Stimulated activated naive CD4-positive, alpha-beta T cell treated with Interleukin-2 at 50 U/mL for 16 hours (primary cell): ENCODE data around the gene ERGIC1.

ENCODE experiments used
- DNase-seq: peaks from one replicate; lab custom pipeline; 2025; lab: John Stamatoyannopoulos, UW

The ERGIC1 gene

GRCh38 chr5:172902497-172903472, 68.7 kb downstream of the ERGIC1 start:
- DNase-seq: no peak

DNA sequence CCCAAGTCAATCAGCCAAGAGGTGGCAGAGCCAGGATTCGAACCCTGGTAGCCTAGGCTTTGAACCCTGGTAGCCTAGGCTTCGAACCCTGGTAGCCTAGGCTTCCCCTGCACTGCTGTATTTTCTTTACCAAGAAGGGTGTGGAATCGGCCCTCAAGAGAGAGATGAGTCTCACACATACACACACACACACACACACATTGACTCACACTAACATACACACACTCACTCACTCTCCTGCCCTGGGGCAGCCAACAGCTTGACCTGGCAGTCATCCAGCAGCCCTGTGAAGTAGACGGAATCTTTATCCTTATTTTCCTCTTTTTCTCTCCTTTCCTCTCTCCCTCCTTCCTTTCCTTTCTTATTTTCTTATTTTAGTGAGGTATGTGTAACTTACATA, 69.7 kb downstream of the ERGIC1 start:
- DNase-seq: no peak

- DNase-seq: no peak
These were observed 70.2 kb downstream of the ERGIC1 start for GRCh38 chr5:172904312-172904642.

- DNase-seq: no peak
These were observed 70.7 kb downstream of the ERGIC1 start for GRCh38 chr5:172904643-172905345.

DNA sequence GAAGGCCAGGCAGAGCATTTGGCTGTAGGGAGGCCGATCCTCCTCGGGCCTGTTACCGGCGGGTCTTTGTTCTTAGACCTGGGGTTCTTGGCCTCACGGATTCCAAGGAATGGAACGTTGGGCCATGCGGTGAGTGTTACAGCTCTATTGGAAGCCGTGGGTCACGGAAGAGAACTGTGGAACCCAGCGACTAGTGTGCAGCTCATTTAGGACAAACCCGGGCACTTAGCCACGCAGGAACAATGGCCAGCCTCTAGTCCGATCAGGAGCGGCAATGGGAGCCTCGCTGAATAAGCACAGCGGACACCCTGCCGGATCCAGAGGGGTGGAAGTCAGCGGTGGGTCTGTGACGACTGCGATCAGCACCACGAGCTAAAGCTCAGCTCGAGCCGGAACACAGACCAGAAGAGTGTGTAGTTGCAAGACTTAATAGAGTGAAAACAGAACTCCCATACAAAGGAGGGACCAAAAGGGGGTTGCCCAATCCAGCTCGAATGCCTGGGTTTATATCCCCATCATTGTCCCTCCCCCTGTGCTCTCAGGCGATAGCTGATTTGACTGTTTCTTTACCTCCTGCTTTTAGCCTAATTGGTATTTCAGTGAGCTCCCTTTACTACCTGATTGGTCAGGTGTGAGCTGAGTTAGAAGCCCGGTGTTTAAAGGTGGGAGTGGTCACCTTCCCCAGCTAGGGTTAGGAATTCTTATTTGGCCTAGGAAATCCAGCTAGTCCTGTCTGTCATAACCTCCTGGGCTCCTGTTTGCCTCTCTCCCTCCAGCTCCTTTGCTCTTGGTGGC, 71.5 kb downstream of the ERGIC1 start:
- DNase-seq: no peak

- no peak for DNase-seq
These were observed 72.4 kb downstream of the ERGIC1 start for GRCh38 chr5:172906436-172906835.

GRCh38 chr5:172906888-172907287, 72.8 kb downstream of the ERGIC1 start:
- no peak for DNase-seq

- no peak for DNase-seq
These were observed 73.6 kb downstream of the ERGIC1 start for GRCh38 chr5:172907657-172908056.

DNA sequence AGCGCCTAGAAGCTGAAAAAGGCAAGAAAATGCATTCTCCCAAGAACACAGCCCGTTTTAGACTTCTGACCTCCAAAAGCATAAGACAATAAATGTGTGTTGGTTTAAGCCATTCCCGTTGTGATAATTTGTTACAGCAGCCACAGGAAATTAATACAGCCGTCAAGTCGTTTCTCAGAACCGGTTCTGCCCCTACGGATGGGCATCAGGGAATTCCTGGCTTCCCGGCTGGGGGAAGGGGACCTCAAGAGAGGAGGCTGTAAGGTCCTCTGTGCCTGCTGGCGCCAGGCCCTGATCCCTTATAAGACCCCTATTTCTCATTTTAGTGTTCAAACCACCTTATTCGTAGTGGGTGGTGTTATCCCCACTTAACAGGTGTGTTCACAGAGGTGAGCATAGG, 74.6 kb downstream of the ERGIC1 start:
- DNase-seq: no peak

GRCh38 chr5:172909931-172910502, 76.0 kb downstream of the ERGIC1 start:
- no peak for DNase-seq

DNA sequence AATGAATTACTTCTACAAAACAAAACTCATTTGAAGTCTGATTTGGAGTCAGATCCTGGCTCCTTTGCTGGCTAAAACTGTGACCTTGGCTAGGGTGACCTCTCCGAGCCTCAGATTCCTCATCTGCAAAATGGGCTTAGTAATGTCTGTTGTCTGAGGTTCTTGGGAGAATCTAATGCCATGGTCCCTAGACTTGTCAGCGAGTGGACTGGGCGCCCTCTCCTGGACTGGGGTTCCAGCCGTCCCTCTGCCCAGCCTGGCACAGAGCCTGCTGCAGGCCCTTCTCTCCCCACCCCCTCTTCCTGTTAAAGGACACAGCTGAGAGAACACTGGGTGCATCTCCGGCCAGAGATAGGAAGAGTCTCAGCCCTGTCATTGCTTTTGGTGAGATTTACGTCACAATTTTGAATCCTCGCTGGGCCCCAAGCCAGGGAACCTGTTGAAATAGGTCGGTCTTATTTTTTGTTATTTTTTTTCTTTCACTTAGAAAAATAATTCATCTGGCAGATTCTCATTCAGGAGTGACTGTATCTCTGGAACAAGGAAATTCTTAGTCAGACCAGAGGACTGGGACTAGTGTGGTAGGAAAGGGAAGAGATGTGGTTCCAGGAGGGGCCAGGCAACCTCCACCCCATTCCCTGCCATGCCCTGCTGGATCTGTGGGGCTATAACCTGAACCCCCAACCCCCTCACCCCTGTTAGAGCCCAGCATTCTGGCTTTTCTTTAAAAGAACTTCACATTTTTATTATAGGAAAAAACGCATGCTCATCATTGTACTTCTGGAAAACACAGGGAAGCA, 77.0 kb downstream of the ERGIC1 start:
- DNase-seq: no peak

DNA sequence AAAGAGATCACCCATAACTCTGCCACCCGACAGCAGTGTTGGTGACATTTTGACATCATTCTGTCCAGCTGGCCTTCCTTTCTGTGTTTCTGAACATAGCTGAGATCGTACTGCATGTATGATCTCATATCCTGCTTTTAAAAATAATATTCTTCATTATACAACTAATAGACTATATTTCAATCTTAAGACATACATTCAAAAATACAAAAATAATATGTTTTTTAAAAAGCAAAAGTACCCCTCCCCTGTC, 77.5 kb downstream of the ERGIC1 start:
- no peak for DNase-seq

- DNase-seq: no peak
These were observed 77.9 kb downstream of the ERGIC1 start for GRCh38 chr5:172911976-172912375.

GRCh38 chr5:172913117-172913850, 79.2 kb downstream of the ERGIC1 start:
- DNase-seq: no peak

DNA sequence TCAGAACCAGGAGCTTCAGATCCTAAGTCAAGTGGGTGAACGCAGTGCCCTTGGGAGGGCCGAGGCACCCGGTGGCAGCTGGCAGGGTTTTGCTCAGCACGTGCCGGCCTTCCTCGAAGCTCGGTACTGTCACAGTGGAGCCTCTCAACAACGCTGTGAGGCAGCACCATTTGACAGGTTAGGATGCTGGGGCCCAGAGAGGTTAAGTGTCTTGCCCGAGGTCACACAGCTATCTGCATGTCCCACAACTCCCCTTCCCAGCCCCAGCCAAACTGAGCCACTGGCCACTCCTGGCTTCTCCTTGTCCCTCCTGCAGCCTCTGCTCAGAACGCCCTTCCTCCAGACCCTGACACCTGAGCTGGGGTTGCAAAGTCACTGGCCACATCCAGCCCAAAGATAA, 81.5 kb downstream of the ERGIC1 start:
- no peak for DNase-seq

DNA sequence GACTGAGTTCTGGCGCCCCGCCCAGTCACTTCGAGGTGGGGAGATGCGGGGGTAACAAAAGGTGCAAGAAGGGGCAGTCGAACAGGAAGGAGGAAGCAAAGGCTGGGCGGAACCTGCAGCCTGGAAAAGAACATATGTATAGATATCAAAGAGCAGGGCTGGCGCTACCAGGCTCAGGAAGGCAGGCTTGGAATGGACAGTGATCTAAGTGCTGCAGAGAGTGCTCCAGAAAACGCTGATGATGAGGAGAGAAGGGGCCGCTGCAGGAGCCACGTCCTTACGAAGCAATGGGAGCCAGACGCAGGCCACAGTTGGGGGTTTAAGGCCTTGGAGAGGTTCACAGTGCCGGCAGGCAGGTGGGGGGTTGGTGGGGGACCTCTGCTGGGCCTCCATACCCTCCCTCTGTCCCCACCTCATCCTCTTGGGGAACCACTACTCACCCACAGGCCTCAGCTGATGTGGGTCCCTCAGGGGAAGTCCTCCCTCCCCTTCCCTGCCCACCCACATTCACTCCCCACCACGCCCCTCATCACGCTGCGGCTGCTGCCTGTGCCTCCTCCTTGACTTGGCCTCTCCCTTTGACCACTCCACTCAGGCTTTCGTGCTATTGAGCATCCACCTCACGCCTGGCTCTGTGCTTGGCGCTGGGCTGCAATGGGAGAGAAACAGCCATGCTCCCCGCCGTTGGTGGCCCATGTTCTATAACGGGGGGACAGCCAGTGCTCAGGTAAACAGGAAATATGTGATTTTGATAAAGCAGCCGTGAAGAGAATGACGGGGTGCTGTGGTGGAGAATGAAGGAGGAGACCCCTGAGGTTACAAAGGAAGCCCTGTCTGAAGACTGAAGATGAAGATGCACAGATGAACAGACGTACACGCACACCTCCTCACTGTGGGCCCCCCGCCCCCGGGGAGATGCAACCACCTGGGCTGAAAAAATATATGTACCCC, 84.6 kb downstream of the ERGIC1 start:
- no peak for DNase-seq

DNA sequence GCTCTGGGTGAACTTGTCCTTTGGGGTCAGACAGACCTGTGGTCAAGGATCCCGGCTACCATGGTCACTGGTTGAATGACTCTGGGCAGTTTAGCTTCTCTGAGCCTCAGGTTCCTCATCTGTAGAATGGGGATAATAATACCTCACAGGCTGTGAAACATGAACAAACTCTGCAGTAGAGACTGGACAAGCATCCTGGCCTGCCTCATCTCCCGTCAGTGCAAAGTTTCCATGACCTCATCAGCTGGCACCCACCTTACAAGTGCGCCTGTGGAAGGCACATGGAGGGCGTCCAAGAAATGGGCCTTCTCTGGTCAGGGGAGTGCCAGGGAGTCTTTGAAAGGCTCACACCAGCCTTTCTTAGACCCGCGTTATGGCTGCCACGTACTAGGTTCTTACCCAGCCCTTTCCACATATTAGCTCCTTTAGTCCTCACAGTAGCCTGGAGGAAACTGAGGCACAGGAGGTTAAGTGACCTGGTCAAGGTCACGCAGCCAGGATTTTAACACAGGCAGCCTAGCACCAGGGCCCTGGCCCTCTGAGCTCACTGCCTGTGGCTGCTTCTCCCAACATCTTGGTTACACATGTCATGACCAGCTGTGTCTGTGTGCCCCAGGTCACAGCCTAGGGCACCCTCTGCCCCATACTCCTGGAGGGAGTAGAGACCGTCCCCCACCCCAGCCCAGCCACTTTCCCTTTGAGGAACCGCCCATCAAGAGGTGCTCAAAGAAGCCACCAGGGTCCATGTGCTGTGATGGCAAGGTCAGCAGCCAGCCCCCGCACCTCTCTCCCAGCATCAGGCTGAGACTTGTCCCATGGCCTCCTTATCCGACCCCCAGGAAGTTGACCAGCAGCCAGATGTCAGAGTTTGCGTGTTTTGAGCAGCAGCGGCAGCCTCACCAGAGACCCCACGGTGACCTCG, 85.7 kb downstream of the ERGIC1 start:
- no peak for DNase-seq

- no peak for DNase-seq
These were observed 86.4 kb downstream of the ERGIC1 start for GRCh38 chr5:172920447-172920849.

GRCh38 chr5:172920995-172921394, 86.9 kb downstream of the ERGIC1 start:
- no peak for DNase-seq
